HG02870 (cell line): Measurements from ENCODE around the gene ZFHX2.

ENCODE experiments used
- ATAC-seq: cut with Tn5 transposase; IDR thresholded peaks from one replicate; pipeline ENCODE4 v1.9.1; 2021; ENCODE audit warnings: mild to moderate bottlenecking, moderate library complexity; ENCODE audit not compliant: unreplicated experiment

ZFHX2 gene

GRCh38 chr14:23523229-23524016 lies 28.1 kb downstream of the ZFHX2 start:
- ATAC-seq, result no peak

GRCh38 chr14:23522643-23523198 lies 28.8 kb downstream of the ZFHX2 start:
- ATAC-seq, result no peak

- ATAC-seq, result no peak
These were observed 29.6 kb downstream of the ZFHX2 start for GRCh38 chr14:23521785-23522640.

- ATAC-seq, result no peak
These were observed 30.5 kb downstream of the ZFHX2 start for GRCh38 chr14:23520899-23521533.

GRCh38 chr14:23518709-23519108 lies 32.9 kb downstream of the ZFHX2 start:
- no peak for ATAC-seq

- ATAC-seq, result no peak
These were observed 33.8 kb downstream of the ZFHX2 start for GRCh38 chr14:23517650-23518326.

- ATAC-seq, result no peak
These were observed 37.0 kb downstream of the ZFHX2 start for GRCh38 chr14:23514644-23514957.

- ATAC-seq, result no peak
These were observed 37.5 kb downstream of the ZFHX2 start for GRCh38 chr14:23513818-23514643.

GRCh38 chr14:23513005-23513817 lies 38.4 kb downstream of the ZFHX2 start:
- ATAC-seq, result no peak

- no peak for ATAC-seq
These were observed 39.4 kb downstream of the ZFHX2 start for GRCh38 chr14:23512156-23512555.

- no peak for ATAC-seq
These were observed 57.3 kb downstream of the ZFHX2 start for GRCh38 chr14:23494223-23494622.

- ATAC-seq, result no peak
These were observed 58.8 kb downstream of the ZFHX2 start for GRCh38 chr14:23492618-23493272.

- no peak for ATAC-seq
These were observed 64.3 kb downstream of the ZFHX2 start for GRCh38 chr14:23487216-23487615.

GRCh38 chr14:23486036-23486435 lies 65.5 kb downstream of the ZFHX2 start:
- ATAC-seq, result no peak

- ATAC-seq, result no peak
These were observed 66.2 kb downstream of the ZFHX2 start for GRCh38 chr14:23485326-23485725.

- no peak for ATAC-seq
These were observed 68.2 kb downstream of the ZFHX2 start for GRCh38 chr14:23483236-23483854.

- ATAC-seq, result no peak
These were observed 68.8 kb downstream of the ZFHX2 start for GRCh38 chr14:23482823-23483148.
